H1 (cell line): Measurements from ENCODE around the gene BCAS1. TPM values are rescaled to one million over a fixed set of nuclear protein-coding genes. Genes with fewer than 3 reads are reported as not detected.

Experiments used
- CBX5 ChIP-seq: fragments of 300-800, 300-1000 bp; sonication (generic); IDR thresholded peaks from 2 replicates; pipeline ENCODE4 v1.7.1; 2016; ENCODE audit warnings: antibody characterized with exemption, low read length, low read depth
- CBX8 ChIP-seq: fragments of 300-800, 300-1000 bp; sonication (generic); IDR thresholded peaks from 2 replicates; pipeline ENCODE4 v1.7.1; 2016; ENCODE audit warnings: low read depth, low read length, borderline replicate concordance
- CEBPB ChIP-seq: IDR thresholded peaks from 2 replicates; pipeline ENCODE4 v1.6.1; 2012; ENCODE audit warnings: low read depth, low read length
- CHD7 ChIP-seq: fragments of 300-600 bp; sonication (generic); IDR thresholded peaks from 2 replicates; pipeline ENCODE4 v1.7.1; 2012; ENCODE audit warnings: low read length, moderate library complexity, mild to moderate bottlenecking, inconsistent platforms; ENCODE audit not compliant: insufficient replicate concordance
- EP300 ChIP-seq, 2 experiments: IDR thresholded peaks; 1 replicate in 1 of 2; 2 replicates in 1 of 2; pipeline ENCODE4 v1.6.1; 2011 to 2012; ENCODE audit warnings: low read depth in 2 of 2, low read length in 2 of 2, mild to moderate bottlenecking in 2 of 2, borderline replicate concordance in 1 of 2, inconsistent platforms in 1 of 2, moderate library complexity in 1 of 2
- HDAC6 ChIP-seq: IDR thresholded peaks from one replicate; pipeline ENCODE4 v1.7.1; 2012; ENCODE audit warnings: low read depth, mild to moderate bottlenecking, inconsistent platforms, low read length, moderate library complexity
- RBBP5 ChIP-seq: IDR thresholded peaks from 2 replicates; pipeline ENCODE4 v1.7.1; 2012; ENCODE audit warnings: low read depth, mild to moderate bottlenecking, inconsistent platforms, low read length, moderate library complexity, borderline replicate concordance
- RFX5 ChIP-seq: IDR thresholded peaks from 2 replicates; pipeline ENCODE4 v1.6.1; 2011; ENCODE audit warnings: low read depth, low read length, improper control_type of control experiment, borderline replicate concordance
- SP1 ChIP-seq: IDR thresholded peaks from 2 replicates; pipeline ENCODE4 v1.6.1; 2011; ENCODE audit warnings: low read depth, low read length
- SRF ChIP-seq: IDR thresholded peaks from 2 replicates; pipeline ENCODE4 v1.6.1; 2011; ENCODE audit warnings: mild to moderate bottlenecking, low read depth, low read length, moderate library complexity
- polyA plus RNA-seq, 7 experiments: library from polyadenylated mRNA; depleted of rRNA in 3 of 7; stranded (reverse) in 5 of 7; unstranded in 2 of 7; fragments of >200 nt in 5 of 7; fragments of 200-250 nt in 2 of 7; gene quantifications; 1 replicate in 5 of 7; 2 replicates in 1 of 7; 4 replicates in 1 of 7; pipeline versions ENCODE4 v1.2.1 to v1.2.3, GENCODE V29; 2011 to 2013; ENCODE audit warnings: missing spikeins in 2 of 7, mixed read lengths in 2 of 7
- total RNA-seq: library from RNA; stranded (reverse); fragmentation: NEBNext Ultra II Directional; extraction: Animal tissue kit (Norgen Biotek cat#: 25700); gene quantifications from 2 replicates; pipeline ENCODE4 v1.2.1, GENCODE V29; 2021

BCAS1 gene
- total and polyA plus RNA-seq, 2 of the 8 experiments (the other 6 are each of a cell fraction or from before 2014, with no cell fraction given) = 0.06 to 0.19 TPM

- no peak for TF ChIP-seq CHD7
- no peak for TF ChIP-seq CBX5
- TF ChIP-seq RBBP5 = no peak
- no peak for TF ChIP-seq SRF
- no peak for TF ChIP-seq CBX8
- TF ChIP-seq EP300 (IDR thresholded peaks at IDR 0.05; ENCODE audit: borderline replicate concordance in 1 of 2, low read depth in 2 of 2, low read length in 2 of 2) = no peak
- TF ChIP-seq SP1 = no peak
- TF ChIP-seq HDAC6 = no peak
- TF ChIP-seq CEBPB = no peak
- no peak for TF ChIP-seq RFX5
Observed at GRCh38 chr20:54103762-54104600, 33.6 kb upstream of the BCAS1 start (continued).
